ENCODE results near the gene CGB1. TPM values are rescaled to one million over a fixed set of nuclear protein-coding genes. Genes with fewer than 3 reads are reported as not detected.

The CGB1 gene
- total and polyA plus RNA-seq, 4 donors: not detected

- Histone ChIP-seq H3K9me3 (ENCODE audit: control insufficient read depth in 4 of 4, low read length in 3 of 4) (no peaks in the 10 kb centered on the region), H3K9ac (ENCODE audit: low read depth in 1 of 2, low read length in 2 of 2) (no peak overlapping the region), H3K4me1 (ENCODE audit: control insufficient read depth in 4 of 4, insufficient read depth in 4 of 4, low read length in 3 of 4) (peaks cover 0 to 22% (median 12%) of the 10 kb centered on the region in 4 donors), H3K36me3 (ENCODE audit: control insufficient read depth in 4 of 4, insufficient read depth in 3 of 4, low read depth in 1 of 4, low read length in 3 of 4) (no peaks in the 10 kb centered on the region), H3K27me3 (ENCODE audit: control insufficient read depth in 4 of 4, insufficient read depth in 4 of 4, low read length in 3 of 4) (no peaks in the 10 kb centered on the region), H3K27ac (ENCODE audit: low read depth in 1 of 2, low read length in 2 of 2) (no peak overlapping the region), H3K4me3 (ENCODE audit: low read depth in 1 of 3, low read length in 3 of 3) (no peak overlapping the region)
- 72% methylated on average over 9 of the region's 9 CpGs for WGBS
- TF ChIP-seq HNF4A (conservative IDR thresholded peaks at IDR 0.05): no peak
- no peak for TF ChIP-seq RXRA (IDR thresholded peaks at IDR 0.05)
- no peak for TF ChIP-seq EGR1 (IDR thresholded peaks at IDR 0.05; ENCODE audit: low read depth in 2 of 2)
- no peak for TF ChIP-seq REST (IDR thresholded peaks at IDR 0.05)
- TF ChIP-seq RAD21 (IDR thresholded peaks at IDR 0.05): no peak
- no peak for TF ChIP-seq MAX (IDR thresholded peaks at IDR 0.05)
- no peak for TF ChIP-seq TAF1 (conservative IDR thresholded peaks at IDR 0.05)
- TF ChIP-seq FOXA1 (IDR thresholded peaks at IDR 0.05): no peak
- TF ChIP-seq HNF4G (IDR thresholded peaks at IDR 0.05): no peak
- TF ChIP-seq GABPA (IDR thresholded peaks at IDR 0.05 in 1 of 2, conservative IDR thresholded peaks at IDR 0.05 in 1 of 2): no peak
- no peak for TF ChIP-seq NR2F2 (IDR thresholded peaks at IDR 0.05)
- no peak for TF ChIP-seq SP1 (IDR thresholded peaks at IDR 0.05)
- TF ChIP-seq CTCF (IDR thresholded peaks at IDR 0.05; ENCODE audit: low read depth, low read length, missing input control): no peak
- TF ChIP-seq ATF3 (IDR thresholded peaks at IDR 0.05): no peak
- TF ChIP-seq FOXA2 (IDR thresholded peaks at IDR 0.05): no peak
- TF ChIP-seq JUND (IDR thresholded peaks at IDR 0.05): no peak
- TF ChIP-seq YY1 (IDR thresholded peaks at IDR 0.05): no peak
- TF ChIP-seq ZBTB33 (IDR thresholded peaks at IDR 0.05): no peak
- DNase-seq (ENCODE audit: low spot score): no peak
These were observed 22.4 kb upstream of the CGB1 start for GRCh38 chr19:49059053-49059452.
